ENCODE results near the gene LRFN2.

GRCh38 chr6:40582892-40583291, 4.3 kb downstream of the LRFN2 start:
- TF ChIP-seq CTCF (IDR thresholded peaks at IDR 0.05): no peak
- no peak for TF ChIP-seq POLR2A (IDR thresholded peaks at IDR 0.05)
- no peak for TF ChIP-seq POLR2AphosphoS5 (IDR thresholded peaks at IDR 0.05)

All from breast epithelium (tissue), 3 donors.